ENCODE data around the gene MARK3.

MARK3 gene

GRCh38 chr14:103445806-103446205 is 60.6 kb downstream of the MARK3 start:
- TF ChIP-seq ZFX (IDR thresholded peaks at IDR 0.05) = no peak
- TF ChIP-seq CTCF (conservative IDR thresholded peaks at IDR 0.05) = no peak

GRCh38 chr14:103448097-103448496 is 62.9 kb downstream of the MARK3 start:
- no peak for TF ChIP-seq CTCF (conservative IDR thresholded peaks at IDR 0.05)
- TF ChIP-seq ZFX (IDR thresholded peaks at IDR 0.05) = no peak

More at GRCh38 chr14:103445806-103446205, 60.6 kb downstream of the MARK3 start:
- H3K27ac ChIP-seq = no peak overlapping the region

GRCh38 chr14:103449634-103450161 is 64.5 kb downstream of the MARK3 start:
- H3K27ac ChIP-seq = no peak overlapping the region
- TF ChIP-seq ZFX (IDR thresholded peaks at IDR 0.05) (no peak), CTCF (conservative IDR thresholded peaks at IDR 0.05) (no peak)

More at GRCh38 chr14:103448097-103448496, 62.9 kb downstream of the MARK3 start:
- H3K27ac ChIP-seq = no peak overlapping the region

GRCh38 chr14:103450416-103450815 is 65.2 kb downstream of the MARK3 start:
- H3K27ac ChIP-seq = no peak overlapping the region
- TF ChIP-seq CTCF (conservative IDR thresholded peaks at IDR 0.05) (no peak), ZFX (IDR thresholded peaks at IDR 0.05) (no peak)

DNA sequence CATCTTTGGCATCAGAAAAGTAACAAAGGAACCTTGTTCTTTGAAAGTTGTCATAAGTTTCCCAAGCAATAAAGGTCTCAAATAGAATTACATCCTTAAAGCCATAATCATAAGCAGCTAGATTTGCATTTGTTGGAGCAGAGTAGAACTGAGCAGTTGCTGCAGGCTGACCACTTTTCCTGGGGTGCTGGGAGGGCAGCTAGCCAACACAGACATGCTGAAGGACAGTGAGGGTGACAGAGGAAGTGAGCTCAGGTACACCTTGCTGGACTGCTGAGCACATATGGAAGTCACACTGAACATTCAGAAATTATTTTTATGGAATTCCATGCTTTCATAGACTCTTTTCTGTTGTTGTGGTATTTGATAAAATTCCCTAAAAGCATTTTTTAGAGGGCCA is 66.2 kb downstream of the MARK3 start:
- no peak for TF ChIP-seq ZFX (IDR thresholded peaks at IDR 0.05)
- TF ChIP-seq CTCF (conservative IDR thresholded peaks at IDR 0.05) = no peak
- no peak overlapping the region for H3K27ac ChIP-seq

DNA sequence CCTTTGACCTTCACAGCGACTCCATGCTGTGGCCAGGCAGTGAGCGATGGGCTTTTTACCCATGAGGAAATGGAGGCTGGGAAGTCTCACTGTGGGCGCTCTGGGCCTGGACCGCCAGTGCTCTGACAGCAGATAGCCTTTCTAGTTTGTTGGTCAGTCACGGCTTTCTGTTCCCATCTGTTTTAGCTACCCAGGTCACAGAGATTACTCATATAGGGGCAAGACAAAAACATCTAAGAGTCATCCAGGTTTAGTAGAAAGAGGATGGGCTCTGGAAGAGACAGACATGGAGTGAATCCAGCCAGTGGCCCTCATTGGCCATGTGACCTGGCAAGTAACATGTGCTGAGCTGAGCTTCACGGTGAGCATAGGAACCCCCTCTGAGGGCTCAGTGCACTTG is 68.6 kb downstream of the MARK3 start:
- H3K27ac ChIP-seq = no peak overlapping the region
- TF ChIP-seq ZFX (IDR thresholded peaks at IDR 0.05) = no peak
- TF ChIP-seq CTCF (conservative IDR thresholded peaks at IDR 0.05) = no peak

DNA sequence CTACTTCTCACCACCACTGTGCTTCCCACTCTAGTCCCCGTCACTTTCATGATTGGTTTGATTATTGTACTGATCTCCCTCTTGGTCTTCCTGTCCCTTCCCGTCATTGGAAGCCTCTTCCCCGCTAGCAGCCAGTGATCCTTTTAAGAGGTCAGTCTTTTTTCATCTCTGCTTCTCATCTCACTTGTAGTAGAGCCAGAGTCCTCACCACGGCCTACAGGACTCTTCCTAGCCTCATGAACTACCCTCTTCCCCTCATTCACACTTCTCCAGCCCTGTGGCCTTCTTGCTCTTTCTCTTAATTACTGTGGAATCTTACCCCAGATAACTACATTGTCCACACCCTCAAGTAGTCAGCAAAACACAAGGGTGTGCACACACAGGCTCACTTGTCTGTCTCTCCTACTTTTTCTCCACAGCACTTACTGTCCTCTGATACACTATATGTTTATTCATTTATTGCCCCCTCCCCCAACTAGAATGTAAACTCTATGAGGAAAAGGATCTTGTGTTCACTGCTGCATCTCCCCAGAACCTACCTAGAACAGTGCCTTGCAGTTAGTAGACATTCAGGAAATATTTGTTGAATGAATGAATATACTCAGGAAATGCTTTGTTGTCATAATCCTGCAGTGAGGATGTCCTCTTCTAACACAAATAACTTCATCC is 71.1 kb downstream of the MARK3 start:
- TF ChIP-seq ZFX (IDR thresholded peaks at IDR 0.05) (no peak), CTCF (conservative IDR thresholded peaks at IDR 0.05) (no peak)
- no peak overlapping the region for H3K27ac ChIP-seq
